Cardiac fibroblast (primary cell): Measurements from ENCODE around the gene TAS2R38.

Source experiments
- DNase-seq, 2 donors: peaks; one replicate each; pipeline versions ENCODE4 v3.0.0 to v3.0.0-alpha.2; 2010; ENCODE audit warnings: low read depth in 2 of 2
- H3K4me3 ChIP-seq, 2 donors: replicated peaks in 1 of 2; 1 replicate in 1 of 2; 2 replicates in 1 of 2; pipeline ENCODE4 v1.5.1; 2011; ENCODE audit warnings: low read depth in 2 of 2, low read length in 2 of 2, mild to moderate bottlenecking in 2 of 2, moderate library complexity in 1 of 2
- TF ChIP-seq, protein P1 (sequence below): IDR thresholded peaks from one replicate; pipeline ENCODE4 v1.5.1; 2011; ENCODE audit warnings: low read depth, mild to moderate bottlenecking, low read length, inconsistent platforms

The TAS2R38 gene

DNA sequence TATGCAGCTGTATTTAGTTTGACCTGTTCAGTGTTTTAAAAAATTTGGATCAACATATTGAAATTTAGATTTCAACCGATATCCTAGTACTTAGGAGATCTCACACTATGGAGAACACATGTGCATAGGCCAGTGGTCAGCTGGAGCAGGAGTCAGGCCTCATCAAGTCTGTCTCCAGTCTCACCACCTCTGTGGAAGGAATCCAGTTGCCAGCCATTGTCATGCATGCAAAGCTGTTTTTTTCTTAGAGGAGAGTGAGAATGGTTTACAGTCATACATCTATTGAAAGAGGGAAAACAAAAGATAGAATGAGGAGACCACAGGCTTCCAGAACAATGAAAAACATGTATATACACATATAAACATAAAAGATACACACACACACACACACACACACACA lies 19.2 kb downstream of the TAS2R38 start:
- TF ChIP-seq, protein P1, sequence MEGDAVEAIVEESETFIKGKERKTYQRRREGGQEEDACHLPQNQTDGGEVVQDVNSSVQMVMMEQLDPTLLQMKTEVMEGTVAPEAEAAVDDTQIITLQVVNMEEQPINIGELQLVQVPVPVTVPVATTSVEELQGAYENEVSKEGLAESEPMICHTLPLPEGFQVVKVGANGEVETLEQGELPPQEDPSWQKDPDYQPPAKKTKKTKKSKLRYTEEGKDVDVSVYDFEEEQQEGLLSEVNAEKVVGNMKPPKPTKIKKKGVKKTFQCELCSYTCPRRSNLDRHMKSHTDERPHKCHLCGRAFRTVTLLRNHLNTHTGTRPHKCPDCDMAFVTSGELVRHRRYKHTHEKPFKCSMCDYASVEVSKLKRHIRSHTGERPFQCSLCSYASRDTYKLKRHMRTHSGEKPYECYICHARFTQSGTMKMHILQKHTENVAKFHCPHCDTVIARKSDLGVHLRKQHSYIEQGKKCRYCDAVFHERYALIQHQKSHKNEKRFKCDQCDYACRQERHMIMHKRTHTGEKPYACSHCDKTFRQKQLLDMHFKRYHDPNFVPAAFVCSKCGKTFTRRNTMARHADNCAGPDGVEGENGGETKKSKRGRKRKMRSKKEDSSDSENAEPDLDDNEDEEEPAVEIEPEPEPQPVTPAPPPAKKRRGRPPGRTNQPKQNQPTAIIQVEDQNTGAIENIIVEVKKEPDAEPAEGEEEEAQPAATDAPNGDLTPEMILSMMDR = no peak
- no peak for DNase-seq
- no peak overlapping the region for H3K4me3 ChIP-seq

DNA sequence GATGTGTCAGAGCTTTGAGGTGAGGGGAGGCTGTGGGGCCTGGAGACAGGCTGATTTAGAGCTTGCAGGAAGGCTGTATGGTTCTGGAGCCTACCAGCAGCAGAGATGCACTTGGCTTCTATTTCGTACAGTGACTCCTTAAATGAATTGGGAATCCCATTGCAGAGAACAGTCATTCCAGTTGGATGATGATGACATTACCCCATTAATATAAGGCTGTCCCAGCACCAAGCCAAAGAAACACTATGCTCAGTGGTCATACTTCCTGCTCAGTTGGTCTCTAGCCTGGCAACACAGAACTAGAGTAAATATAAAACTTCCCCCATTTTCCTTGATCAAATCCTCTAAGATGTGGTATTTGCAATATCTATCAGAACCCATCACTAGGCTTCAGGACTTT lies 21.1 kb downstream of the TAS2R38 start:
- TF ChIP-seq, protein P1 = no peak
- DNase-seq = no peak
- H3K4me3 ChIP-seq = no peak overlapping the region

DNA sequence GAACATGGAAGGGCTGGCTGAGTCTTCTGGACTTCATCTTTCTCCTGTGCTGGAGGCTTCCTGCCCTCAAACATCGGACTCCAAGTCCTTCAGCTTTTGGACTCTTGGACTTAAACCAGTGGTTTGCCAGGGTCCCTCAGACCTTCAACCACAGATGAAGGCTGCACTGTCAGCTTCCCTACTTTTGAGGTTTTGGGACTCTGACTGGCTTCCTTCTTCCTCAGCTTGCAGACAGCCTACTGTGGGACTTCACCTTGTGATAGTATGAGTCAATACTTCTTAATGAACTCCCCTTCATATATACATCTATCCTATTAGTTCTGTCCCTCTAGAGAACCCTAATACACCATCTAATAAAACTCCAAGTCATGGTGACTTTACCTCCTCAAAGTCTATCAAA lies 22.8 kb downstream of the TAS2R38 start:
- DNase-seq = no peak
- TF ChIP-seq, protein P1 = no peak
- no peak overlapping the region for H3K4me3 ChIP-seq

DNA sequence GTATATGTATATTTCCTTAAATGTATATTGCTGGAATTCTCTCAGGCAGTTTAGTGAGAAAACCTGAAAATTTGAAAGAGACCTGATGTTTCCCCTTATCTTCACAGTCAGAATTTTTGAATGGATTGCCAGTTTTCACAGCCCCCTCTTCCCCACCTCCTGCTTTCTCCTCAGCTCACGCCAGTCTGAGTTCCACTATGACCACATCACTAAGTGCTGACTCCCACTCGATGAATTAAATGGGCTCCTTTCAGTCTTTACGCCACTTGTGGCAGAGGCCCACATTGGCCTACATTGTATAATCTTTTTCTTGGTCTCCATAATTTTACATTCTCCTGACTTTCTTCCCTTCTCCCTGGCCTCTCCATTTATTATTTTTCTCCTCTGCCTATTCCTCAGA lies 23.7 kb downstream of the TAS2R38 start:
- TF ChIP-seq, protein P1 = no peak
- H3K4me3 ChIP-seq = no peak overlapping the region
- no peak for DNase-seq

DNA sequence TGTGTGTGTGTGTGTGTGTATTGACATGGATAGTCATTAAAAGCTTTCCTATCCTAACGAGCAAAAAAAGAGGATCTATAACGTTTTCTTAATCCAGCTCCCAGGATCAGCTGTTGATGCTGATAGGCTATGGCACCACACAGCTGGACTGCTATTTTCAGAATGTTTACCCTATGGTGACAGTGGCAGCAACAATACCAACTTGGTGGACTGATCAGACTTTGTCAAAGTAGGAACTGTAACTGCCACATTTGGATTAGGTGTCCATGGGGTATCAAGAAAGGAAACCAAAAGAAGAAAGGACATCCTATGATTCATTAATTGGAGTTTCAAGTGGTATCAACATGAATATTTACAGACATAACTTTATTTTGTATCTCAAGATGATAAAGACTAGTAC lies 24.1 kb downstream of the TAS2R38 start:
- no peak overlapping the region for H3K4me3 ChIP-seq
- no peak for DNase-seq
- TF ChIP-seq, protein P1 = no peak

DNA sequence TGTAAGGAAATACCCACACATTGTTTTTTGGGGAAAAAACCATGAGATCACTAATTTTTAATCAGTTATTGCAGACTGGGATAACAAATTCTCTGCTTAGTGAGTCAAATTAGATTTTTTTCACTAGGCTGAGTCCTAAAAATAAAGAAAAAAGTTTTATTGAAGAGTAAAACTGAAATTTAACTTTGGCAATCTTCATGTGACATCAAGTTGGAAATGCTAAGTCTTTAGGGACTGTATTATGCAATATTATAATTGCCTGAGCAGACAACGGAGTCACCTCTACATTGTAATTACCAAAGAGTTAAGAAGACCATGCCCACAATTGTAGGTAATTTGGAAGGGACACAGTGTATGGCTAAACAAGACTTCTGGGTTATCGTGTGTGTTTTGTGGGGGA lies 24.6 kb downstream of the TAS2R38 start:
- no peak for DNase-seq
- TF ChIP-seq, protein P1 = no peak
- H3K4me3 ChIP-seq = no peak overlapping the region

DNA sequence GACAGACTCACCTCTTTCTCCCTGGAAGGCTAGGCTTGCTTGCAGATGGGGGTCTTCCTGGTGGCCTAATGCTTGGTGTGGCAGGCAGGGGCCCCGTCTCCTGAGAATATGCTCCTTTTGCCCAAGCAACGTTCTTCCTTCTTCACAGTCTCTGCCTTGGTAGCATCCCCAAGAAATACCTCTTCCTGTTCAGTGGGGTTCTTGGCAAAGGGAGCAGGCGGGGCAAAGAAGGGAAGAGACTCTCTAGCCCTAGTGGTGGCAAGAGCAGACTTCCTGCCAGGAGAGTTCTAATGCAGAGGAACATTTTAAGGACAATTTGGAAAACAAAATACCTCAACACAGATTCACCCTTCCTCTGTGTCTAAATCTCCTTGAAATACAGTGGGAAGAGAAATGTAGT lies 26.8 kb downstream of the TAS2R38 start, which contains the start of gene CLEC5A:
TSS of gene CLEC5A (minus strand) at position 179 of the 400 bp plus-strand sequence. CDS start 682 bp downstream, outside the sequence.
- H3K4me3 ChIP-seq = no peak within 1 kb of the TSS
- TF ChIP-seq, protein P1 = no peak
- DNase-seq = no peak
